ENCODE results near the gene ACSM6. TPM values are rescaled to one million over a fixed set of nuclear protein-coding genes. Genes with fewer than 3 reads are reported as not detected.

ACSM6 gene
- total and polyA plus RNA-seq, 2 experiments from 2014 or later = 0.10 TPM; not detected in 1

GRCh38 chr10:95178266-95178665 lies 15.8 kb upstream of the ACSM6 start:
- H2AFZ ChIP-seq = no peak overlapping the region
- no peak overlapping the region for H3K4me3 ChIP-seq
- H3K27ac ChIP-seq = peak overlapping the region; percentile 15
- H3K4me2 ChIP-seq = peak overlapping the region; percentile 56
- no peaks in the 10 kb centered on the region for H3K36me3 ChIP-seq (replicated peaks; ENCODE audit: insufficient read depth, low read depth)
- WGBS (ENCODE audit: low lambda C conversion rate, missing lambda C conversion rate) = 27% methylated on average over 1 of the region's 1 CpG
- no peaks in the 10 kb centered on the region for H3K9me2 ChIP-seq (replicated peaks; ENCODE audit: insufficient read depth)
- DNase-seq (ENCODE audit: low spot score) = no peak
- H4K20me1 ChIP-seq (ENCODE audit: insufficient read depth, poor library complexity, severe bottlenecking) = no peaks in the 10 kb centered on the region
- no peaks in the 10 kb centered on the region for H3K79me2 ChIP-seq
- no peak for TF ChIP-seq CTCF (IDR thresholded peaks at IDR 0.05; ENCODE audit: poor library complexity)
- TF ChIP-seq EZH2 (IDR thresholded peaks at IDR 0.05; ENCODE audit: borderline replicate concordance) = no peak
- TF ChIP-seq EZH2phosphoT487 (IDR thresholded peaks at IDR 0.05; ENCODE audit: low read depth, severe bottlenecking, unreplicated experiment) = no peak
- no peaks in the 10 kb centered on the region for H3K9me3 ChIP-seq (ENCODE audit: low read depth)
- peaks cover 25% of the 10 kb centered on the region for H3K4me1 ChIP-seq (ENCODE audit: insufficient read depth)
- H3K27me3 ChIP-seq = no peaks in the 10 kb centered on the region

- Histone ChIP-seq H3K9me2 (replicated peaks; ENCODE audit: insufficient read depth) (no peaks in the 10 kb centered on the region), H3K4me1 (ENCODE audit: insufficient read depth) (peaks cover 25% of the 10 kb centered on the region), H3K4me3 (no peak overlapping the region), H3K27ac (peak overlapping the region; percentile 15), H4K20me1 (ENCODE audit: insufficient read depth, poor library complexity, severe bottlenecking) (no peaks in the 10 kb centered on the region), H3K27me3 (no peaks in the 10 kb centered on the region), H3K36me3 (replicated peaks; ENCODE audit: insufficient read depth, low read depth) (no peaks in the 10 kb centered on the region), H3K9me3 (ENCODE audit: low read depth) (no peaks in the 10 kb centered on the region), H3K79me2 (no peaks in the 10 kb centered on the region), H3K4me2 (peak overlapping the region; percentile 56), H2AFZ (no peak overlapping the region)
- WGBS (ENCODE audit: low lambda C conversion rate, missing lambda C conversion rate) = 53% methylated on average over 1 of the region's 1 CpG
- TF ChIP-seq EZH2 (IDR thresholded peaks at IDR 0.05; ENCODE audit: borderline replicate concordance) = no peak
- no peak for TF ChIP-seq EZH2phosphoT487 (IDR thresholded peaks at IDR 0.05; ENCODE audit: low read depth, severe bottlenecking, unreplicated experiment)
- TF ChIP-seq CTCF (IDR thresholded peaks at IDR 0.05; ENCODE audit: poor library complexity) = no peak
- DNase-seq (ENCODE audit: low spot score) = no peak
These were observed 15.2 kb upstream of the ACSM6 start for GRCh38 chr10:95178797-95179196.

- no peaks in the 10 kb centered on the region for H3K36me3 ChIP-seq (replicated peaks; ENCODE audit: insufficient read depth, low read depth)
- no peaks in the 10 kb centered on the region for H3K79me2 ChIP-seq
- WGBS (ENCODE audit: low lambda C conversion rate, missing lambda C conversion rate) = 19% methylated on average over 2 of the region's 2 CpGs
- H3K9me3 ChIP-seq (ENCODE audit: low read depth) = no peaks in the 10 kb centered on the region
- H3K4me3 ChIP-seq = no peak overlapping the region
- TF ChIP-seq CTCF (IDR thresholded peaks at IDR 0.05; ENCODE audit: poor library complexity) (no peak), EZH2 (IDR thresholded peaks at IDR 0.05; ENCODE audit: borderline replicate concordance) (no peak), EZH2phosphoT487 (IDR thresholded peaks at IDR 0.05; ENCODE audit: low read depth, severe bottlenecking, unreplicated experiment) (no peak)
- H4K20me1 ChIP-seq (ENCODE audit: insufficient read depth, poor library complexity, severe bottlenecking) = no peaks in the 10 kb centered on the region
- peak overlapping the region; percentile 80 for H3K4me2 ChIP-seq
- H3K4me1 ChIP-seq (ENCODE audit: insufficient read depth) = peaks cover 25% of the 10 kb centered on the region
- H3K27ac ChIP-seq = no peak overlapping the region
- no peaks in the 10 kb centered on the region for H3K9me2 ChIP-seq (replicated peaks; ENCODE audit: insufficient read depth)
- no peak for DNase-seq (ENCODE audit: low spot score)
- no peak overlapping the region for H2AFZ ChIP-seq
- H3K27me3 ChIP-seq = no peaks in the 10 kb centered on the region
These were observed 12.3 kb upstream of the ACSM6 start for GRCh38 chr10:95181726-95182125.

Measured in hepatocyte (in vitro differentiated cells).